ENCODE data around the gene MPHOSPH9. TPM values are rescaled to one million over a fixed set of nuclear protein-coding genes. Genes with fewer than 3 reads are reported as not detected.
A peak's percentile ranks its signal among the peaks of the same experiment; 100 is the strongest.

The MPHOSPH9 gene
- total and polyA plus RNA-seq, 2 of the 13 experiments (the other 11 are each of a cell fraction or from before 2014, with no cell fraction given): 20.3 to 63.4 TPM

- no peak for TF ChIP-seq ZBTB33 (CRISPR knock-in tag; IDR thresholded peaks at IDR 0.05)
- no peak for TF ChIP-seq ASH2L (IDR thresholded peaks at IDR 0.05; ENCODE audit: insufficient read length, low read depth, low read length)
- TF ChIP-seq KDM3A (CRISPR knock-in tag; IDR thresholded peaks at IDR 0.05; ENCODE audit: low read depth): no peak
- peak; percentile 99 for TF ChIP-seq NFE2L2 (IDR thresholded peaks at IDR 0.05; ENCODE audit: low read length)
- TF ChIP-seq MATR3 (CRISPR knock-in tag; IDR thresholded peaks at IDR 0.05): no peak
- TF ChIP-seq RARA (CRISPR knock-in tag; IDR thresholded peaks at IDR 0.05): 0 out of 2 replicates have a peak, but pooled peaks have one; percentile 34
- TF ChIP-seq NRL (CRISPR knock-in tag; IDR thresholded peaks at IDR 0.05; ENCODE audit: borderline replicate concordance): no peak
- TF ChIP-seq SP5 (CRISPR knock-in tag; IDR thresholded peaks at IDR 0.05; ENCODE audit: borderline replicate concordance, low read depth): no peak
- TF ChIP-seq PITX1 (CRISPR knock-in tag; IDR thresholded peaks at IDR 0.05): no peak
- peak in 1 of 2 experiments; percentile 61; a peak in 2 of 4 replicates for TF ChIP-seq EP300 (IDR thresholded peaks at IDR 0.05; ENCODE audit: low read depth in 2 of 2, low read length in 2 of 2)
- no peak for TF ChIP-seq EP300 (CRISPR knock-in tag; IDR thresholded peaks at IDR 0.05; ENCODE audit: borderline replicate concordance)
- TF ChIP-seq JUN (CRISPR knock-in tag; IDR thresholded peaks at IDR 0.05): peak; percentile 68; the same call in 1 of the 2 replicates
- TF ChIP-seq JUNB (CRISPR knock-in tag; IDR thresholded peaks at IDR 0.05; ENCODE audit: borderline replicate concordance): peak; percentile 71; the same call in 1 of the 2 replicates
- 0 out of 2 replicates have a peak, but pooled peaks have one; percentile 50 for TF ChIP-seq ATF3 (CRISPR knock-in tag; IDR thresholded peaks at IDR 0.05)
- TF ChIP-seq RNF219 (CRISPR knock-in tag; IDR thresholded peaks at IDR 0.05): no peak
- peak; percentile 77; the same call in 1 of the 2 replicates for TF ChIP-seq TFAP4 (IDR thresholded peaks at IDR 0.05; ENCODE audit: borderline replicate concordance, low read depth)
- TF ChIP-seq ZNF816 (CRISPR knock-in tag; IDR thresholded peaks at IDR 0.05; ENCODE audit: borderline replicate concordance): no peak
- no peak for TF ChIP-seq USF2 (IDR thresholded peaks at IDR 0.05; ENCODE audit: low read depth, low read length)
- no peak for TF ChIP-seq USF2 (CRISPR knock-in tag; IDR thresholded peaks at IDR 0.05; ENCODE audit: borderline replicate concordance)
Measured at GRCh38 chr12:123126294-123127181, 106.4 kb downstream of the MPHOSPH9 start (continued).
